ENCODE results near the gene KCNIP4.
A peak's percentile ranks its signal among the peaks of the same experiment; 100 is the strongest.

Gene KCNIP4

DNA sequence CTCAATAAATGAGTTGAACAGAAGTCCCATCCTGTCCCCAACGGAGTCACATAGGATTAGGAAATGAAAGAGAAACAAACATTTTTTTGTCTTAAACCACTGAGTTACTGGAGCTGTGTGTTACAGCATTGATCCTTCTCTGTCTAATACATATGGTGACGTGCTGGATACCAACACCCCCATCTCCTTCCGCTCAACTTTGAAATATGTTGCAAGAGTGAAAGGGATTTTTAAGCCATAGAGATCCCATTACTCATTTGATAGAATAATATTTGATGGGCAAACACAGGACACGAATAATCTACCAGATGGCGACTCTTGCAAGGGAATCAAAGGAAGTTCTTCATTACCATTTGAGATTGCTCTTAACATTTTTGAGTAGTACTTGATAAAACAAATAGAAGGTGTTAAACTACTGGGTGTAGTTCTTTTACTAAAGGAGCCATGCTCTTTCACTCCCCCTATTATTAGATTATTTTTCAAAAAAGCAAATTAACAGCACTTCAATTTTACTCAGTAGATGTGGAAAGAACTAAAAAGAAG lies 1107.9 kb downstream of the KCNIP4 start:
- H4K8ac ChIP-seq (ENCODE audit: low read depth, low read length), result no peak overlapping the region
- no peak overlapping the region for H3K4me3 ChIP-seq (ENCODE audit: low read length)
- no peaks in the 10 kb centered on the region for H3K79me2 ChIP-seq (ENCODE audit: control insufficient read depth, insufficient read depth, low read length)
- no peaks in the 10 kb centered on the region for H3K4me1 ChIP-seq (ENCODE audit: control insufficient read depth, low read depth, low read length)
- WGBS (ENCODE audit: extremely low coverage, insufficient coverage, low lambda C conversion rate), result no CpG with 5 or more reads among the region's 5 CpGs
- H3K18ac ChIP-seq (ENCODE audit: low read length), result no peak overlapping the region
- H3K36me3 ChIP-seq (ENCODE audit: control insufficient read depth, insufficient read depth, low read length), result no peaks in the 10 kb centered on the region
- no peak overlapping the region for H3K27ac ChIP-seq (ENCODE audit: low read depth, low read length)
- H2BK15ac ChIP-seq (replicated peaks; ENCODE audit: low read depth), result no peak overlapping the region
- no peak for DNase-seq
- no peaks in the 10 kb centered on the region for H3K79me1 ChIP-seq (ENCODE audit: low read length)
- H2BK5ac ChIP-seq (ENCODE audit: low read length), result no peak overlapping the region
- no peak overlapping the region for H2BK120ac ChIP-seq (ENCODE audit: low read depth, low read length)
- H3K9ac ChIP-seq (ENCODE audit: low read length), result no peak overlapping the region
- no peak overlapping the region for H4K5ac ChIP-seq (ENCODE audit: low read length)
- no peaks in the 10 kb centered on the region for H3K27me3 ChIP-seq (ENCODE audit: insufficient read depth, low read length, poor library complexity)
- no peak overlapping the region for H3K4me2 ChIP-seq (ENCODE audit: low read length)
- no peak overlapping the region for H3K56ac ChIP-seq (ENCODE audit: low read length)
- no peak overlapping the region for H3K4ac ChIP-seq (ENCODE audit: low read depth, low read length)
- H2AK5ac ChIP-seq (ENCODE audit: low read length), result no peak overlapping the region
- H3K23ac ChIP-seq (ENCODE audit: low read length), result no peak overlapping the region

DNA sequence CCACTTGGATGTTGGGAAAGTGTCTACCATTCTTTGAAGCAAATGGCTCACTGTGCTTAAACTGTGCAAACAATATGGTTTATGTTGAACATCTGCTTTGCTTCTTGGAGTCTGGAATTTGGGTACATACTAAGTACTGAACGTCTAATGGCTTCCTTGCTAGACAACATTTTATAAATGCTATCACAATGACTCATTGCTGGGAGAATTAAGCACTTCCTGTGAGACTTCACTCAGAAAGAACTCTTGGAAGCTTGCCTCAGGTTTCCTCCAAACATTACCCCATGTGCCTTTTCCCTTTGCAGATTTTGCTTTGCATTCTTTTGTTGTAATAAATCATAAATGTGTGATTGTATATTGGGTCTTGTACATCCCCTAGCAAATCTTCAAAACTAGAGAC lies 1108.6 kb downstream of the KCNIP4 start:
- WGBS (ENCODE audit: extremely low coverage, insufficient coverage, low lambda C conversion rate), result no CpG with 5 or more reads among the region's 1 CpG

DNA sequence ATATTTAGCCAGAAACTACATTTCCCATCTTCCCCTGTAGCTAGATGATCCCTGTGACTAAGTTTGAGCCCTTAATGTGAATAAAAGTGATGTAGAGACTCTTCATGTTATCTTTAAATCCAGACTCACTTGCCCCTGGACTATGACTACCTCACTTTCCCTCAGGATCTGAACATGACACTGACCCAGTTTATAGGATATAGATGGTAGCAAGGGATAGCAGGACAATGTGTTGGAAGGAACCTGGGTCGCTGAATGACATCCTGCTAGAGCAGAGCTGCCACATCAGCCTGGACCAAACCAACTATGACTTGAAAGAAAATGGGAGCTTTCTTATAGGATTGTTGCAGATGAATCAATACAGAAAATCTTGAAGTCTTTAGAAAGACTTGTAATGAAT lies 1110.1 kb downstream of the KCNIP4 start:
- H4K8ac ChIP-seq (ENCODE audit: low read depth, low read length), result no peak overlapping the region
- no peak overlapping the region for H3K27ac ChIP-seq (ENCODE audit: low read depth, low read length)
- no peaks in the 10 kb centered on the region for H3K36me3 ChIP-seq (ENCODE audit: control insufficient read depth, insufficient read depth, low read length)
- H3K56ac ChIP-seq (ENCODE audit: low read length), result no peak overlapping the region
- H4K5ac ChIP-seq (ENCODE audit: low read length), result no peak overlapping the region
- H2BK120ac ChIP-seq (ENCODE audit: low read depth, low read length), result no peak overlapping the region
- H3K4me2 ChIP-seq (ENCODE audit: low read length), result no peak overlapping the region
- no peak for DNase-seq
- H3K27me3 ChIP-seq (ENCODE audit: insufficient read depth, low read length, poor library complexity), result no peaks in the 10 kb centered on the region
- H3K4ac ChIP-seq (ENCODE audit: low read depth, low read length), result no peak overlapping the region
- H2BK5ac ChIP-seq (ENCODE audit: low read length), result no peak overlapping the region
- H2AK5ac ChIP-seq (ENCODE audit: low read length), result no peak overlapping the region
- WGBS (ENCODE audit: extremely low coverage, insufficient coverage, low lambda C conversion rate), result no CpG with 5 or more reads among the region's 1 CpG
- no peak overlapping the region for H2BK15ac ChIP-seq (replicated peaks; ENCODE audit: low read depth)
- no peaks in the 10 kb centered on the region for H3K79me2 ChIP-seq (ENCODE audit: control insufficient read depth, insufficient read depth, low read length)
- H3K9ac ChIP-seq (ENCODE audit: low read length), result no peak overlapping the region
- H3K18ac ChIP-seq (ENCODE audit: low read length), result no peak overlapping the region
- no peaks in the 10 kb centered on the region for H3K79me1 ChIP-seq (ENCODE audit: low read length)
- H3K23ac ChIP-seq (ENCODE audit: low read length), result no peak overlapping the region
- H3K4me1 ChIP-seq (ENCODE audit: control insufficient read depth, low read depth, low read length), result no peaks in the 10 kb centered on the region
- H3K4me3 ChIP-seq (ENCODE audit: low read length), result no peak overlapping the region

More for the DNA sequence above, 1108.6 kb downstream of the KCNIP4 start:
- no peak overlapping the region for H3K56ac ChIP-seq (ENCODE audit: low read length)
- H3K4ac ChIP-seq (ENCODE audit: low read depth, low read length), result no peak overlapping the region
- no peaks in the 10 kb centered on the region for H3K79me2 ChIP-seq (ENCODE audit: control insufficient read depth, insufficient read depth, low read length)
- no peak overlapping the region for H2AK5ac ChIP-seq (ENCODE audit: low read length)
- H3K36me3 ChIP-seq (ENCODE audit: control insufficient read depth, insufficient read depth, low read length), result no peaks in the 10 kb centered on the region
- H4K5ac ChIP-seq (ENCODE audit: low read length), result no peak overlapping the region
- no peak overlapping the region for H3K18ac ChIP-seq (ENCODE audit: low read length)
- no peak overlapping the region for H3K4me3 ChIP-seq (ENCODE audit: low read length)
- H3K9ac ChIP-seq (ENCODE audit: low read length), result no peak overlapping the region
- no peak overlapping the region for H3K4me2 ChIP-seq (ENCODE audit: low read length)
- no peak overlapping the region for H3K23ac ChIP-seq (ENCODE audit: low read length)
- H2BK120ac ChIP-seq (ENCODE audit: low read depth, low read length), result no peak overlapping the region
- no peak overlapping the region for H4K8ac ChIP-seq (ENCODE audit: low read depth, low read length)
- no peak overlapping the region for H2BK5ac ChIP-seq (ENCODE audit: low read length)
- no peak overlapping the region for H2BK15ac ChIP-seq (replicated peaks; ENCODE audit: low read depth)
- no peaks in the 10 kb centered on the region for H3K79me1 ChIP-seq (ENCODE audit: low read length)
- DNase-seq, result peak; percentile 74
- H3K4me1 ChIP-seq (ENCODE audit: control insufficient read depth, low read depth, low read length), result no peaks in the 10 kb centered on the region
- no peaks in the 10 kb centered on the region for H3K27me3 ChIP-seq (ENCODE audit: insufficient read depth, low read length, poor library complexity)
- no peak overlapping the region for H3K27ac ChIP-seq (ENCODE audit: low read depth, low read length)

DNA sequence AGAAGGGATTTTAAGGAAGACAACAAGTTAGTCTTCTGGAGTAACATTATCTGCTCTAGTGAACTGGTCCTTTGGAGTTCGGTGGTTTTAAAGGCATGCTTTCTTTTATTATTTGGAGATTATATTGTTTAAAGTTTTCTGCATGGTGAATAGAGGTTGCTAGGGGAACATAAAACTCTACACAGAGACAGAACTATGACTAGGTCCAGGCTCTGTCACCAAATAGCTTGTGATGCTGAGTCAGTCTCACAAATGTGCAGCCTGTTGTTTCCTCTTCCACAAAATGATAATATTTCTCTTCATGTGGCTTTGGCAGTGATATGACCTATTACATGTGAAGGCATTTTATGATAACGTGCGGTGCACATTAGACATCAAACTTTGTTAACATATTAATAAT lies 1115.7 kb downstream of the KCNIP4 start:
- no peak overlapping the region for H3K56ac ChIP-seq (ENCODE audit: low read length)
- no peak overlapping the region for H4K8ac ChIP-seq (ENCODE audit: low read depth, low read length)
- H3K4me3 ChIP-seq (ENCODE audit: low read length), result no peak overlapping the region
- no peak overlapping the region for H3K9ac ChIP-seq (ENCODE audit: low read length)
- no peaks in the 10 kb centered on the region for H3K79me2 ChIP-seq (ENCODE audit: control insufficient read depth, insufficient read depth, low read length)
- no peaks in the 10 kb centered on the region for H3K79me1 ChIP-seq (ENCODE audit: low read length)
- H2BK120ac ChIP-seq (ENCODE audit: low read depth, low read length), result no peak overlapping the region
- H2BK15ac ChIP-seq (replicated peaks; ENCODE audit: low read depth), result no peak overlapping the region
- H3K4me2 ChIP-seq (ENCODE audit: low read length), result no peak overlapping the region
- no peak overlapping the region for H3K4ac ChIP-seq (ENCODE audit: low read depth, low read length)
- H3K27ac ChIP-seq (ENCODE audit: low read depth, low read length), result no peak overlapping the region
- no peak for DNase-seq
- no peak overlapping the region for H2AK5ac ChIP-seq (ENCODE audit: low read length)
- no peak overlapping the region for H4K5ac ChIP-seq (ENCODE audit: low read length)
- no CpG with 5 or more reads among the region's 3 CpGs for WGBS (ENCODE audit: extremely low coverage, insufficient coverage, low lambda C conversion rate)
- H3K18ac ChIP-seq (ENCODE audit: low read length), result no peak overlapping the region
- no peaks in the 10 kb centered on the region for H3K4me1 ChIP-seq (ENCODE audit: control insufficient read depth, low read depth, low read length)
- H3K36me3 ChIP-seq (ENCODE audit: control insufficient read depth, insufficient read depth, low read length), result no peaks in the 10 kb centered on the region
- H3K23ac ChIP-seq (ENCODE audit: low read length), result no peak overlapping the region
- H2BK5ac ChIP-seq (ENCODE audit: low read length), result no peak overlapping the region
- no peaks in the 10 kb centered on the region for H3K27me3 ChIP-seq (ENCODE audit: insufficient read depth, low read length, poor library complexity)

DNA sequence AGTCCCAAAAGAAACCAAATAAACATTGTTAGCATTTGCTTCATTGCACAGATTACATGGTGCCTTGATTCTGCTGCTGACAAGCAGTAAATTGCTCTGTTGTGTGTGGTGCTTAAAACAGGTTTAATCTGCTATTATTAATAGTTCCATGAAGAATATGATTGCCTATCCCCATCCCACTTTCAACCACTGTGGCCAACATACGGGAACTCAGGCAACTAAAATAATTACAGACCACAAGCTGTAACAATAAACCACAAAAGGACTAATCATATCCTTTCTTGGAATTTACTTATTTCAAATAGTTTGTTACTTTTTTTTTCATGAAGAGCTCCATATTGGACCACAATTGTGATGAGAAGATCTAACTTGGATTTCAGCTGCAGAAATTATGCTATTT lies 1116.8 kb downstream of the KCNIP4 start:
- no peak overlapping the region for H2BK15ac ChIP-seq (replicated peaks; ENCODE audit: low read depth)
- H3K27me3 ChIP-seq (ENCODE audit: insufficient read depth, low read length, poor library complexity), result no peaks in the 10 kb centered on the region
- no peak for DNase-seq
- no peak overlapping the region for H2AK5ac ChIP-seq (ENCODE audit: low read length)
- H3K18ac ChIP-seq (ENCODE audit: low read length), result no peak overlapping the region
- no peak overlapping the region for H3K4ac ChIP-seq (ENCODE audit: low read depth, low read length)
- H3K23ac ChIP-seq (ENCODE audit: low read length), result no peak overlapping the region
- H3K9ac ChIP-seq (ENCODE audit: low read length), result no peak overlapping the region
- no peak overlapping the region for H3K27ac ChIP-seq (ENCODE audit: low read depth, low read length)
- no peak overlapping the region for H3K56ac ChIP-seq (ENCODE audit: low read length)
- H4K5ac ChIP-seq (ENCODE audit: low read length), result no peak overlapping the region
- H3K79me2 ChIP-seq (ENCODE audit: control insufficient read depth, insufficient read depth, low read length), result no peaks in the 10 kb centered on the region
- no CpG with 5 or more reads among the region's 1 CpG for WGBS (ENCODE audit: extremely low coverage, insufficient coverage, low lambda C conversion rate)
- H3K4me1 ChIP-seq (ENCODE audit: control insufficient read depth, low read depth, low read length), result no peaks in the 10 kb centered on the region
- no peaks in the 10 kb centered on the region for H3K79me1 ChIP-seq (ENCODE audit: low read length)
- H3K4me3 ChIP-seq (ENCODE audit: low read length), result no peak overlapping the region
- no peaks in the 10 kb centered on the region for H3K36me3 ChIP-seq (ENCODE audit: control insufficient read depth, insufficient read depth, low read length)
- no peak overlapping the region for H2BK5ac ChIP-seq (ENCODE audit: low read length)
- no peak overlapping the region for H3K4me2 ChIP-seq (ENCODE audit: low read length)
- H2BK120ac ChIP-seq (ENCODE audit: low read depth, low read length), result no peak overlapping the region
- H4K8ac ChIP-seq (ENCODE audit: low read depth, low read length), result no peak overlapping the region

DNA sequence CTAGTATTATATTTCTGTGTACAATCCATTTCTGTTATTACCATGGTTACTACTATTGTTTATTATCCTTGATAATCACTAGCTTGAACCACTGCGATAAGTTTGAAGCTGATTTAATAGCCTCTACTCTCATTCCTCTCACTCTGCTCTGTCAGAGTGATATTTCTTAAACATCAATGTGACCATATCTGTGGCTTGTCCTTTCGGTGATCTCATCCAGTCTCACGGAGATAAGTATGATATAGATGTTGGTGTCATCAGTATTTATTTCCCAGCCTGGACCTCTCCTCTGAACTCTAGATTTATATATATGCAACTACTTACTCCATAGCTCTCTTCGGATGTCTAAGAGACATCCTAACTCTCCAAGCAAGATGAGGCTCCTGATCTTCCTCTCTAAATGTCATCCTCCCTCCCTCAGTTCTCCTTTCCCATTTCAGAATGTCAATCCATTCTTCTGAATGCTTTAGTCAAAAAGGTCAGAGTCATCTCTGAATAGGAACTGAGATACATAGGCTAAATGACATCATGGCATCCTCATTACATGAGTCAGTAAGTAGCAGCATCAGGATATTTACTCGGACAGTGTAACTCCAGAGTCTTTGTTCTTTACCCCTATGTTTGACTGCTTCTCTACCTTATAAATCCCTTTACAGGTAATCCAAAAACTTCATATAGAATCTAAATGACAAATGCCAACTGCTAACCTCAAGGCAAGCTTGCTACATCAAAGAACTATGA lies 1118.8 kb downstream of the KCNIP4 start:
- Histone ChIP-seq H3K56ac (ENCODE audit: low read length) (no peak overlapping the region), H3K23ac (ENCODE audit: low read length) (no peak overlapping the region), H3K27me3 (ENCODE audit: insufficient read depth, low read length, poor library complexity) (no peaks in the 10 kb centered on the region), H2BK5ac (ENCODE audit: low read length) (no peak overlapping the region), H3K36me3 (ENCODE audit: control insufficient read depth, insufficient read depth, low read length) (no peaks in the 10 kb centered on the region), H3K4ac (ENCODE audit: low read depth, low read length) (no peak overlapping the region), H3K79me2 (ENCODE audit: control insufficient read depth, insufficient read depth, low read length) (no peaks in the 10 kb centered on the region), H2BK120ac (ENCODE audit: low read depth, low read length) (no peak overlapping the region), H4K8ac (ENCODE audit: low read depth, low read length) (no peak overlapping the region), H2AK5ac (ENCODE audit: low read length) (no peak overlapping the region), H3K9ac (ENCODE audit: low read length) (no peak overlapping the region), H3K4me3 (ENCODE audit: low read length) (no peak overlapping the region), H3K4me1 (ENCODE audit: control insufficient read depth, low read depth, low read length) (no peaks in the 10 kb centered on the region), H3K79me1 (ENCODE audit: low read length) (no peaks in the 10 kb centered on the region), H3K27ac (ENCODE audit: low read depth, low read length) (no peak overlapping the region), H2BK15ac (replicated peaks; ENCODE audit: low read depth) (no peak overlapping the region), H3K4me2 (ENCODE audit: low read length) (no peak overlapping the region), H3K18ac (ENCODE audit: low read length) (no peak overlapping the region), H4K5ac (ENCODE audit: low read length) (no peak overlapping the region)
- peak; percentile 10 for DNase-seq
- no CpG with 5 or more reads among the region's 5 CpGs for WGBS (ENCODE audit: extremely low coverage, insufficient coverage, low lambda C conversion rate)
